A549 (cell line): ENCODE results near the gene MS4A4E. TPM values are rescaled to one million over a fixed set of nuclear protein-coding genes. Genes with fewer than 3 reads are reported as not detected.

ENCODE experiments used
- ATAC-seq, 2 experiments: fragments of 200-7000 bp in 1 of 2; fragments of >200 bp in 1 of 2; cut with Nextera tagmentation in 1 of 2; cut with Tn5 transposase in 1 of 2; 3 replicates each; pipeline versions ENCODE4 v1.8.0 to v1.9.1; 2018 to 2020; ENCODE audit warnings: mild to moderate bottlenecking in 1 of 2, moderate library complexity in 1 of 2
- CTCF ChIA-PET: fragments of 300-600 bp; sonication (Branson Sonifier 250); formaldehyde crosslinking; extraction: SDS; loops from one replicate; lab custom pipeline; 2021; ENCODE audit warnings: antibody characterized with exemption, inconsistent platforms; lab: Yijun Ruan, JAX
- POLR2A ChIA-PET: fragments of 350-600 bp; formaldehyde crosslinking; extraction: SDS; loops from one replicate; lab custom pipeline; 2021; ENCODE audit warnings: antibody characterized with exemption, inconsistent platforms; lab: Yijun Ruan, JAX
- DNase-seq, 2 experiments: peaks; one replicate each; pipeline versions ENCODE4 v3.0.0 to v3.0.0-alpha.2; 2011 to 2016; ENCODE audit warnings: low read depth in 1 of 2, low spot score in 1 of 2
- FAIRE-seq: peaks from 2 replicates; lab custom pipeline; 2011; peaks lifted over from hg19 to GRCh38; lab: Jason Lieb, UNC
- H3K27ac ChIP-seq, 2 experiments: fragments of >200 bp; sonication (Bioruptor Twin); formaldehyde crosslinking; 3 replicates each; pipeline ENCODE4 v1.5.1; 2016 to 2017
- H3K4me1 ChIP-seq: fragments of >200 bp; sonication (Bioruptor Twin); formaldehyde crosslinking; 3 replicates; pipeline ENCODE4 v1.6.1; 2016
- H3K4me2 ChIP-seq: fragments of >200 bp; sonication (Bioruptor Twin); formaldehyde crosslinking; 3 replicates; pipeline ENCODE4 v1.6.1; 2016
- H3K4me3 ChIP-seq: fragments of >200 bp; sonication (Bioruptor Twin); formaldehyde crosslinking; 3 replicates; pipeline ENCODE4 v1.5.1; 2016
- H3K9me3 ChIP-seq: fragments of >200 bp; sonication (Bioruptor Twin); formaldehyde crosslinking; 3 replicates; pipeline ENCODE4 v1.6.1; 2016
- ATOH8 ChIP-seq: fragments of 250-450 bp; sonication (Bioruptor Pico); IDR thresholded peaks from 2 replicates; pipeline ENCODE4 v1.5.0; 2020; ENCODE audit warnings: low read depth, mild to moderate bottlenecking, moderate library complexity
- BCL3 ChIP-seq: fragments of >200 bp; sonication (Bioruptor Twin); formaldehyde crosslinking; IDR thresholded peaks from 3 replicates; pipeline ENCODE4 v1.6.1; 2016
- CBX2 ChIP-seq: fragments of 200-600 bp; sonication (generic); IDR thresholded peaks from 2 replicates; pipeline ENCODE4 v1.6.1; 2016; ENCODE audit warnings: low read depth, mild to moderate bottlenecking, borderline replicate concordance
- CHD2 ChIP-seq: fragments of 150-350 bp; IDR thresholded peaks from 2 replicates; pipeline ENCODE4 v1.6.1; 2014; ENCODE audit warnings: low read length; ENCODE audit not compliant: partially characterized antibody
- EHMT2 ChIP-seq: fragments of 200-600 bp; sonication (generic); IDR thresholded peaks from 2 replicates; pipeline ENCODE4 v1.6.1; 2016; ENCODE audit warnings: antibody characterized with exemption, low read depth, mild to moderate bottlenecking, moderate library complexity
- ELK1 ChIP-seq: fragments of 150-350 bp; IDR thresholded peaks from 2 replicates; pipeline ENCODE4 v1.6.1; 2014; ENCODE audit warnings: low read depth, mild to moderate bottlenecking, low read length
- FOSB ChIP-seq: fragments of 250-450 bp; sonication (Bioruptor Pico); IDR thresholded peaks from 2 replicates; pipeline ENCODE4 v1.5.0; 2020; ENCODE audit warnings: mild to moderate bottlenecking, moderate library complexity
- FOSL2 ChIP-seq, 2 experiments: fragments of 450-650 bp in 1 of 2; fragments of >200 bp in 1 of 2; sonication (Bioruptor Twin) in 1 of 2; formaldehyde crosslinking; IDR thresholded peaks; 2 replicates each; pipeline versions ENCODE4 v1.5.0 to v1.6.1; 2016 to 2020; ENCODE audit warnings: mild to moderate bottlenecking in 1 of 2, moderate library complexity in 1 of 2
- GATA3 ChIP-seq: IDR thresholded peaks from 2 replicates; pipeline ENCODE4 v1.6.1; 2012; ENCODE audit warnings: borderline replicate concordance
- HES2 ChIP-seq: fragments of >200 bp; sonication (Bioruptor Twin); formaldehyde crosslinking; IDR thresholded peaks from 2 replicates; pipeline ENCODE4 v1.6.1; 2016
- JUN ChIP-seq, 2 experiments: fragments of >200 bp; sonication (Bioruptor Twin); formaldehyde crosslinking; IDR thresholded peaks; 2 replicates in 1 of 2; 3 replicates in 1 of 2; pipeline ENCODE4 v1.6.1; 2016 to 2017
- KDM1A ChIP-seq: fragments of 200-600 bp; sonication (generic); IDR thresholded peaks from 2 replicates; pipeline ENCODE4 v1.6.1; 2016; ENCODE audit warnings: low read depth, mild to moderate bottlenecking
- MAFK ChIP-seq: fragments of 450-650 bp; IDR thresholded peaks from 2 replicates; pipeline ENCODE4 v1.6.1; 2014; ENCODE audit not compliant: partially characterized antibody
- MAX ChIP-seq: IDR thresholded peaks from 2 replicates; pipeline ENCODE4 v1.6.1; 2012
- MAZ ChIP-seq: fragments of 150-350 bp; IDR thresholded peaks from 2 replicates; pipeline ENCODE4 v1.6.1; 2014; ENCODE audit warnings: antibody characterized with exemption, low read depth, low read length, borderline replicate concordance
- MYC ChIP-seq: IDR thresholded peaks from 2 replicates; pipeline ENCODE4 v1.6.1; 2012; ENCODE audit warnings: mild to moderate bottlenecking, inconsistent platforms, low read length, improper control_type of control experiment, borderline replicate concordance
- NFE2L2 ChIP-seq: fragments of 150-350 bp; conservative IDR thresholded peaks from 2 replicates; pipeline ENCODE4 v1.6.1; 2014; ENCODE audit warnings: low read length
- NPAS2 ChIP-seq: fragments of 250-450 bp; sonication (Bioruptor Pico); IDR thresholded peaks from 2 replicates; pipeline ENCODE4 v1.8.0; 2022; ENCODE audit warnings: mild to moderate bottlenecking, moderate library complexity, borderline replicate concordance
- PHF8 ChIP-seq: fragments of 200-600 bp; sonication (generic); IDR thresholded peaks from 2 replicates; pipeline ENCODE4 v1.6.1; 2016; ENCODE audit warnings: low read depth, mild to moderate bottlenecking, antibody characterized with exemption, moderate library complexity, borderline replicate concordance
- POLR2A ChIP-seq: IDR thresholded peaks from 2 replicates; pipeline ENCODE4 v1.6.1; 2012; ENCODE audit warnings: mild to moderate bottlenecking, low read length
- POLR2AphosphoS2 ChIP-seq: conservative IDR thresholded peaks from 2 replicates; pipeline ENCODE4 v1.6.1; 2012; ENCODE audit warnings: low read length, improper control_type of control experiment, inconsistent platforms
- RFX5 ChIP-seq: fragments of 450-650 bp; IDR thresholded peaks from 2 replicates; pipeline ENCODE4 v1.7.1; 2014; ENCODE audit warnings: antibody characterized with exemption, mild to moderate bottlenecking, moderate library complexity
- RNF2 ChIP-seq: fragments of 200-600 bp; sonication (generic); IDR thresholded peaks from 2 replicates; pipeline ENCODE4 v1.6.1; 2016; ENCODE audit warnings: low read depth, mild to moderate bottlenecking, antibody characterized with exemption, moderate library complexity, borderline replicate concordance
- TFCP2L1 ChIP-seq: fragments of 250-450 bp; sonication (Bioruptor Pico); IDR thresholded peaks from 2 replicates; pipeline ENCODE4 v1.5.0; 2021; ENCODE audit warnings: mild to moderate bottlenecking
- USF2 ChIP-seq: fragments of 450-650 bp; IDR thresholded peaks from 2 replicates; pipeline ENCODE4 v1.6.1; 2014; ENCODE audit warnings: antibody characterized with exemption
- ZFP36 ChIP-seq: fragments of 450-650 bp; IDR thresholded peaks from 2 replicates; pipeline ENCODE4 v1.6.1; 2014; ENCODE audit warnings: borderline replicate concordance; ENCODE audit not compliant: partially characterized antibody
- ZSCAN20 ChIP-seq: fragments of 250-450 bp; sonication (Bioruptor Pico); IDR thresholded peaks from 2 replicates; pipeline ENCODE4 v1.8.0; 2022; ENCODE audit warnings: mild to moderate bottlenecking, moderate library complexity
- WGBS: methylation state at CpG from one replicate; pipeline ENCODE4 v1.1.6; 2017; ENCODE audit errors: missing lambda C conversion rate; 5-methylcytosine and 5-hydroxymethylcytosine counted together
- polyA plus RNA-seq, 4 experiments: library from polyadenylated mRNA; depleted of rRNA in 3 of 4; stranded (reverse); fragments of >200 nt; fragmentation: RNase III in 1 of 4; extraction: RNeasy Plus Mini Kit Qiagen cat#74134 plus additional on column Dnase treatment in 1 of 4; gene quantifications; 2 replicates in 3 of 4; 3 replicates in 1 of 4; pipeline ENCODE4 v1.2.3, GENCODE V29; 2011 to 2017

The MS4A4E gene
- polyA plus RNA-seq, 2 of the 4 experiments (the other 2 are of a cell fraction) = not detected

GRCh38 chr11:60230681-60231080, 12.3 kb downstream of the MS4A4E start:
- Histone ChIP-seq H3K4me2 (no peak overlapping the region), H3K4me1 (no peaks in the 10 kb centered on the region), H3K4me3 (no peak overlapping the region), H3K27ac (no peak overlapping the region), H3K9me3 (no peaks in the 10 kb centered on the region)
- DNase-seq (no peak), FAIRE-seq (no peak), ATAC-seq (no peak)
- 2% methylated on average over 1 of the region's 1 CpG for WGBS
- ChIA-PET CTCF (no interaction called here), POLR2A (no interaction called here)
- TF ChIP-seq ZSCAN20 (CRISPR knock-in tag) (no peak), NPAS2 (CRISPR knock-in tag) (no peak), EHMT2 (no peak), FOSL2 (IDR thresholded peaks at IDR 0.05) (no peak), FOSL2 (CRISPR knock-in tag; IDR thresholded peaks at IDR 0.05) (no peak), NFE2L2 (no peak), MYC (no peak)

GRCh38 chr11:60222141-60222540, 20.8 kb downstream of the MS4A4E start:
- POLR2A ChIA-PET = no interaction called here
- no peak overlapping the region for H3K4me2 ChIP-seq
- H3K27ac ChIP-seq = no peak overlapping the region
- FAIRE-seq = no peak
- DNase-seq = no peak
- no peaks in the 10 kb centered on the region for H3K4me1 ChIP-seq
- H3K9me3 ChIP-seq = no peaks in the 10 kb centered on the region
- CTCF ChIA-PET = no interaction called here
- no peak for ATAC-seq
- TF ChIP-seq NFE2L2 = no peak
- TF ChIP-seq ELK1 = no peak
- no peak for TF ChIP-seq BCL3
- TF ChIP-seq PHF8 = no peak
- TF ChIP-seq MAX = no peak
- TF ChIP-seq MYC = no peak
- no peak for TF ChIP-seq KDM1A
- TF ChIP-seq EHMT2 = no peak
- TF ChIP-seq CBX2 = no peak
- TF ChIP-seq RFX5 = no peak
- TF ChIP-seq MAZ = no peak
- no peak for TF ChIP-seq FOSL2 (IDR thresholded peaks at IDR 0.05)
- TF ChIP-seq FOSL2 (CRISPR knock-in tag; IDR thresholded peaks at IDR 0.05) = no peak
- no peak for TF ChIP-seq MAFK
- TF ChIP-seq RNF2 = no peak
- no peak overlapping the region for H3K4me3 ChIP-seq
- WGBS = 2% methylated on average over 4 of the region's 4 CpGs

- WGBS = 0% methylated on average over 3 of the region's 3 CpGs
- ChIA-PET POLR2A (no interaction called here), CTCF (no interaction called here)
- FAIRE-seq (no peak), DNase-seq (no peak), ATAC-seq (no peak)
- Histone ChIP-seq H3K9me3 (no peaks in the 10 kb centered on the region), H3K4me1 (no peaks in the 10 kb centered on the region), H3K27ac (no peak overlapping the region), H3K4me2 (no peak overlapping the region), H3K4me3 (no peak overlapping the region)
- no peak for TF ChIP-seq KDM1A
- TF ChIP-seq POLR2AphosphoS2 = no peak
- TF ChIP-seq TFCP2L1 (CRISPR knock-in tag) = no peak
- TF ChIP-seq CHD2 = no peak
- TF ChIP-seq USF2 = no peak
- TF ChIP-seq MAX = no peak
- no peak for TF ChIP-seq JUN (IDR thresholded peaks at IDR 0.05)
- no peak for TF ChIP-seq FOSL2 (IDR thresholded peaks at IDR 0.05)
- no peak for TF ChIP-seq FOSL2 (CRISPR knock-in tag; IDR thresholded peaks at IDR 0.05)
- no peak for TF ChIP-seq GATA3
- TF ChIP-seq HES2 = no peak
- no peak for TF ChIP-seq FOSB (CRISPR knock-in tag)
- TF ChIP-seq MAFK = no peak
- no peak for TF ChIP-seq ATOH8 (CRISPR knock-in tag)
- no peak for TF ChIP-seq POLR2A
- TF ChIP-seq ZFP36 = no peak
Observed at GRCh38 chr11:60221692-60222091, 21.2 kb downstream of the MS4A4E start.
